IPS-20b (cell line): ENCODE measurements around the gene TPRN.
A peak's percentile ranks its signal among the peaks of the same experiment; 100 is the strongest.

Experiments used
- H3K27ac ChIP-seq: one replicate; pipeline ENCODE4 v1.5.1; 2013; ENCODE audit warnings: low read length
- H3K27me3 ChIP-seq: 2 replicates; pipeline ENCODE4 v1.6.1; 2013; ENCODE audit warnings: mild to moderate bottlenecking, low read length, inconsistent platforms; ENCODE audit not compliant: insufficient read depth
- H3K36me3 ChIP-seq: 2 replicates; pipeline ENCODE4 v1.6.1; 2013; ENCODE audit warnings: low read depth, mild to moderate bottlenecking, inconsistent platforms, low read length, moderate library complexity; ENCODE audit not compliant: insufficient read depth
- H3K4me1 ChIP-seq: 2 replicates; pipeline ENCODE4 v1.6.1; 2013; ENCODE audit warnings: mild to moderate bottlenecking, control low read depth, inconsistent platforms, low read length, moderate library complexity; ENCODE audit not compliant: insufficient read depth
- H3K4me3 ChIP-seq: 2 replicates; pipeline ENCODE4 v1.5.1; 2013; ENCODE audit warnings: mild to moderate bottlenecking, low read length, inconsistent platforms
- H3K9ac ChIP-seq: 2 replicates; pipeline ENCODE4 v1.6.1; 2013; ENCODE audit warnings: low read depth, mild to moderate bottlenecking, inconsistent platforms, low read length, moderate library complexity
- H3K9me3 ChIP-seq: 2 replicates; pipeline ENCODE4 v1.6.1; 2013; ENCODE audit warnings: mild to moderate bottlenecking, low read depth, low read length, inconsistent platforms; ENCODE audit not compliant: insufficient read depth

The TPRN gene

GRCh38 chr9:137211532-137211931, 11.0 kb upstream of the TPRN start:
- no peak overlapping the region for H3K9ac ChIP-seq
- peaks cover 37% of the 10 kb centered on the region for H3K36me3 ChIP-seq

GRCh38 chr9:137206602-137207001, 6.1 kb upstream of the TPRN start:
- Histone ChIP-seq H3K27me3 (no peaks in the 10 kb centered on the region), H3K36me3 (peaks cover 20% of the 10 kb centered on the region; the same call in 1 of the 2 replicates), H3K9me3 (no peaks in the 10 kb centered on the region), H3K4me1 (peaks cover 9% of the 10 kb centered on the region), H3K9ac (peak overlapping the region; percentile 98; the same call in 1 of the 2 replicates), H3K4me3 (peak overlapping the region; percentile 99), H3K27ac (no peak overlapping the region)

More at GRCh38 chr9:137211532-137211931, 11.0 kb upstream of the TPRN start:
- no peak overlapping the region for H3K4me3 ChIP-seq
- no peaks in the 10 kb centered on the region for H3K27me3 ChIP-seq
- peaks cover 2% of the 10 kb centered on the region for H3K4me1 ChIP-seq
- H3K27ac ChIP-seq = no peak overlapping the region
- H3K9me3 ChIP-seq = no peaks in the 10 kb centered on the region

DNA sequence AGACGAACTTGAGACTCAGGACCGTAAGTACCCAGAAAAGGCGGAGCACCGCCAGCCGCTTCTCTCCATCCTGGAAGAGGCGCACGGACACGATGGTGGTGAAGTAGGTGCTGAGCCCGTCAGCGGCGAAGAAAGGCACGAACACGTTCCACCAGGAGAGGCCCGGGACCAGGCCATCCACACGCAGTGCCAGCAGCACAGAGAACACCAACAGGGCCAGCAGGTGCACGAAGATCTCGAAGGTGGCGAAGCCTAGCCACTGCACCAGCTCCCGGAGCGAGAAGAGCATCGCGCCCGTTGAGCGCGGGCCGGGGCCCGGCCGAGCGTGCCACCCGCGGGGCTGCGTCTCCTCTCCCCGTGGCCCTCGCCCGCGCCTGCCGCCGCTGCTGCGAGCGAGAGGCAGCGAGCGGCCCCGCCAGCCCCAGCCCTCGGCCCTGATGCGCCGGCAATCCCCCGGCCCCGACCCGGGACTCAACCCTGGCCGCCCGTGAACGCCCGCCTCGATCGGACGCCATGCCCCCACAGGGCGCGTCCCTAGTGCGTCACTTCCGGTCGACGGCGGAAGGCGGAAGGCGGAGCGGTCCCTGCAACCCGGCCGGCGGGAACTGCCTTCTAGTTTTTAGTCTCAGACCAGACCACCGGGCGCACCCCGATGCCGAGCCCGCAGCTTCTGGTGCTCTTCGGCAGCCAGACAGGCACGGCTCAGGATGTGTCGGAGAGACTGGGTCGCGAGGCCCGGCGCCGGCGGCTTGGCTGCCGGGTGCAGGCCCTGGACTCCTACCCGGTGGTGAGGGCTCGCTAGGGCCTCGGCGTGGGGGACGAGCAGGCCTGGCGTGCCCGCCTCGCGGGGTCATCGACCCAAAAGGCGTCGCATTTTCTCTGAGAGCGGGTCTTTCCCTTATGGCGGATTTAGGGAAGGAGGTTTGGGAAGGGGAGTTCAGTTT, 4.9 kb upstream of the TPRN start, which contains the start of the genes NDOR1 and TMEM203:
TSS of gene NDOR1 (plus strand) at position 575 of the 944 bp plus-strand sequence. CDS start at position 653, 78 bp downstream.
TSS of gene TMEM203 (minus strand) at position 523 of the 944 bp plus-strand sequence. CDS start at position 289, 234 bp downstream.
- Histone ChIP-seq H3K9me3 (no peaks in the 10 kb centered on the region), H3K27me3 (no peaks in the 10 kb centered on the region), H3K36me3 (peaks cover 20% of the 10 kb centered on the region; the same call in 1 of the 2 replicates), H3K4me3 (peak within 1 kb of the TSS; percentile 99), H3K4me1 (peaks cover 9% of the 10 kb centered on the region), H3K9ac (peak within 1 kb of the TSS; percentile 98), H3K27ac (no peak within 1 kb of the TSS)

GRCh38 chr9:137204731-137205125, 4.2 kb upstream of the TPRN start:
- no peaks in the 10 kb centered on the region for H3K9me3 ChIP-seq
- H3K27me3 ChIP-seq = no peaks in the 10 kb centered on the region
- H3K4me1 ChIP-seq = peaks cover 9% of the 10 kb centered on the region
- H3K9ac ChIP-seq = peak overlapping the region; percentile 98; the same call in 1 of the 2 replicates
- no peak overlapping the region for H3K27ac ChIP-seq
- H3K36me3 ChIP-seq = peaks cover 20% of the 10 kb centered on the region; the same call in 1 of the 2 replicates
- H3K4me3 ChIP-seq = peak overlapping the region; percentile 99

DNA sequence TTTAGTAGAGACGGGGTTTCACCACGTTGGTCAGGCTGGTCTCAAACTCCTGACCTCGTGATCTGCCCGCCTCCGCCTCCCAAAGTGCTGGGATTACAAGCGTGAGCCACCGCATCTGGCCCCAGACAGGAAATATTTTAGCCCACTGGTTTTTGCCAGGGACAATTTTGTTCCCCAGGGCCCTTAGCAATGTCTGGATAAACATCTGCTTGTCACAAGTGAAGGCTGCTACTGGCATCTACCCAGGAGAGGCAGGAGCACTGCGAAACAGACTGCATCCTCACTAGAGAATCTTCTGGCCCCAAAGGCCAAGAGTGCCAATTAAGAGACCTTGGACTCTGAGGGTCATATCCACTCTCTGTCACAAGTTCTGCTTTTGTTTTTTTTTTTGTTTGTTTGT, 2.4 kb upstream of the TPRN start:
- H3K9ac ChIP-seq = no peak overlapping the region
- no peaks in the 10 kb centered on the region for H3K27me3 ChIP-seq
- H3K4me3 ChIP-seq = no peak overlapping the region
- H3K9me3 ChIP-seq = no peaks in the 10 kb centered on the region
- H3K36me3 ChIP-seq = peaks cover 10% of the 10 kb centered on the region; the same call in 1 of the 2 replicates
- peaks cover 9% of the 10 kb centered on the region for H3K4me1 ChIP-seq
- H3K27ac ChIP-seq = no peak overlapping the region

GRCh38 chr9:137201205-137201868, 796 bp upstream of the TPRN start:
- Histone ChIP-seq H3K4me1 (peaks cover 5% of the 10 kb centered on the region), H3K27me3 (no peaks in the 10 kb centered on the region), H3K27ac (peak overlapping the region; percentile 55), H3K9me3 (no peaks in the 10 kb centered on the region), H3K36me3 (no peaks in the 10 kb centered on the region), H3K9ac (peak overlapping the region; percentile 88), H3K4me3 (peak overlapping the region; percentile 87)

GRCh38 chr9:137199411-137200121, 975 bp downstream of the TPRN start:
- H3K27me3 ChIP-seq = no peaks in the 10 kb centered on the region
- peaks cover 2% of the 10 kb centered on the region; the same call in 1 of the 2 replicates for H3K4me1 ChIP-seq
- H3K4me3 ChIP-seq = peak overlapping the region; percentile 49; the same call in 1 of the 2 replicates
- H3K36me3 ChIP-seq = no peaks in the 10 kb centered on the region
- H3K9me3 ChIP-seq = no peaks in the 10 kb centered on the region
- no peak overlapping the region for H3K27ac ChIP-seq
- no peak overlapping the region for H3K9ac ChIP-seq

GRCh38 chr9:137198902-137199283, 1.6 kb downstream of the TPRN start:
- no peak overlapping the region; the same call in 1 of the 2 replicates for H3K4me3 ChIP-seq
- 0 out of 2 replicates have a peak, but pooled peaks cover 2% of the 10 kb centered on the region for H3K4me1 ChIP-seq
- H3K9me3 ChIP-seq = no peaks in the 10 kb centered on the region
- no peaks in the 10 kb centered on the region for H3K36me3 ChIP-seq
- no peaks in the 10 kb centered on the region for H3K27me3 ChIP-seq
- H3K27ac ChIP-seq = no peak overlapping the region
- H3K9ac ChIP-seq = no peak overlapping the region

DNA sequence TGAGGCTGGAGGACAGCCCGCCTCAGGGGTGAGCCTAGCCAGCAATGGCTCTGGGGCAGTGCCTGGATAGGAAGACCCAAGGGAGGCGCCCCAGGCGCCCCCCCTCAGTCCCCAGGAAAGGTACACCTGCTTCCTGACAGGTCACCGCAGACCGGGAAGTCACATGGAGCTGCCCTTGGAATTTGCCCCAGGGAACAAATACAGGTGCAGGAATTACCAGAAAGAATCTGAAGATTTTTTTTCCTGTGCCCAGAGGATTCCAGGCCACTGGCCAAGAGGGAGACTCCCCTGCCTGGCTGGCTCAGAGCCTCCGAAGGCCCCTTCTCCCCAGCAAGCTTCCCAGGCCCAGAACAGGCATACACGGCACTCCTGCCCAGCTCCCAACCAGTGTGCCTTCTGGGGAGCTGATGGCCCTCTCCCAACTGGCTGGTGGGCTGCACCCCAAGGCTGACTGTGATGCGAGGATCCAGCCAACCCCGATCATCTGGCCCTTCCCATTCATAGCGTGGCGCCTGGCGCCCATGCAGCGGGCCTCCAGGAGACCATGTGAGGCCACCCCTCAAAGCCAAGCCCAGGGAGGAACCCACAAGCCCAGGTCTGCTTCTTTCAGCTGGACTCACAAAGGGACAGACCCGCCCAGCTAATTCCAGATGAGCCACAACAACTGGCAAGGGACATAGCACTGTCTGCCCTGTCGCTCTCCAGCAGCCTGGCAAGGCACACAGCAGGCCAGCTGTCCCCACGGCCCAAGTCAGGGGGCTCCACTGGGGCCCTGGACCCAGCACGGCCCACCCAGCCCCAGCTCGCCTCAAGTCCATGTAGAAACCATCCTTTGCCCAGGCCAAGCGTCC, 2.3 kb downstream of the TPRN start:
- H3K9me3 ChIP-seq = no peaks in the 10 kb centered on the region
- no peak overlapping the region for H3K9ac ChIP-seq
- H3K27ac ChIP-seq = no peak overlapping the region
- H3K27me3 ChIP-seq = no peaks in the 10 kb centered on the region
- no peaks in the 10 kb centered on the region for H3K36me3 ChIP-seq
- H3K4me3 ChIP-seq = no peak overlapping the region
- 0 out of 2 replicates have a peak, but pooled peaks cover 2% of the 10 kb centered on the region for H3K4me1 ChIP-seq

DNA sequence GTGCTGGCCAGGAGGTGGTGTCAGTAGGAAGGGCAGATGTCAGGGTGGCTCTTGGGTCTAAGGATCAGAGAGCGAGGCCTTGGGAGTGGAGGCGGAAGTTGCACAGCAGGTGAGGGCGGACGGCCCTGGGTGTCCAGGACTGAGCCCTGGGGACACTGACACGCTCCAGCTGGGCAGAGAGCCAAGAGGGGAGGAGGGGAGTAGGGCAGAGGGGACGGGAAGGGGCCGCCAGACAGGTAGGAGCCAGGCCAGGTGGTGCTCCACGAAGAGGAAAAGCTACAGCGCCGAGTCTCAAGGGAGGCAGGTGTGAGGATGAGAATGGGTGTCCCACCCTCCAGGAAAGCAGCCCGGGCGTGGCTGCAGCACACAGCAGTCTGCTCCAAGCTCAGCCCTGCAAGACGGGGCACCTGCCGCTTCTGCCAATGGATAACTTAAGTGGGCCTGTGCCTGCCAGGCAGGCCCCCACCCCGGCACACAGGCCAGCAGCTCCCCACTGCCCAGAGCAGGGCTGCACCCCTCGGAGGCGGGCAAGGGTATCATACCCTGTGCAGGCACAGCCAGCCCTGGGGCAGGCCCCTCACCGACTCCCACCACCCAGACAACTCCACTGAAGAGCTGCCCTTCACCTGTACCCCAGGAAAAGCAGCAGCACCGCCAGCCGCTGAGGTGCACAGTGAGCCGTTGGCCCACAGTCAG, 4.9 kb downstream of the TPRN start:
- H3K9me3 ChIP-seq = no peaks in the 10 kb centered on the region
- H3K4me1 ChIP-seq = no peaks in the 10 kb centered on the region
- no peak overlapping the region for H3K27ac ChIP-seq
- no peaks in the 10 kb centered on the region for H3K27me3 ChIP-seq
- no peak overlapping the region for H3K9ac ChIP-seq
- H3K36me3 ChIP-seq = peaks cover 4% of the 10 kb centered on the region; the same call in 1 of the 2 replicates
- no peak overlapping the region for H3K4me3 ChIP-seq
